Breast epithelium (tissue), 3 donors: ENCODE measurements around the gene SGCA.

Source experiments
- POLR2A ChIP-seq: fragments of 450-650 bp; IDR thresholded peaks from one replicate; pipeline ENCODE4 v1.6.1; 2016; ENCODE audit warnings: antibody characterized with exemption, mild to moderate bottlenecking, moderate library complexity
- POLR2AphosphoS5 ChIP-seq, 3 donors: sonication (generic); formaldehyde crosslinking; IDR thresholded peaks; one replicate each; pipeline ENCODE4 v1.6.1; 2017; ENCODE audit warnings: antibody characterized with exemption in 3 of 3
- TF ChIP-seq, protein P1 (sequence below), 3 donors: fragments of 450-650 bp; IDR thresholded peaks; one replicate each; pipeline ENCODE4 v1.5.1; 2016 to 2017; ENCODE audit warnings: antibody characterized with exemption in 3 of 3, mild to moderate bottlenecking in 3 of 3, moderate library complexity in 3 of 3

DNA sequence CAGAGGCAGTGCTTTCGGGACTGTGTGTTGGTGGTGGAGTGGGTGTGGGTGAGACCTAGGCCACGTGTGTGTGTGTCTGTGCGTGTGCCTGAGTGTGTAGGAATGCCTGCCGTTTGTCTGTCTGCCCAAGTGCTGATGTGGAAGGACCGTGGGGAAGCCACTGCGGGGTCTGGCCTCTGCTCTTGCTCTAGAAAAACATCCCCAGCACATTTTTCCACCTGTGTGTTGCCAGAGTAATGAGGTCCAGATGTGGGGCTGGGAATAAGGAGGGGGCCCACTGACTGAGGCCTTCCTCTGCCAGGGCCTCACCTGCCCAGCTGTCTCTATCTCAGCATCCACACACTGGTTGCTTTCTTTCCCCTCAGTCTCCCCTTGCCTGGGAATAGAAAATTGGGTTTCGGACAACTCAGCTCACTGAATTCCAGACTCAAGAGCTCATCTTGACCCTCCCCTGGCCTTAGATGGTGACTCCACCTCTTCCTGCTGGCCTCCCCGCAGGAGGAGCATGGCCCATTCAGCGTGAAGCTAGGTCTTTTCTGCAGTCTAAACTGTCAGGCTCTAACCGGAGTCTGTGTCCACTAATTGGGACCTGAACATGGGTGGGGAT lies 7.6 kb downstream of the SGCA start:
- no peak for TF ChIP-seq POLR2AphosphoS5 (IDR thresholded peaks at IDR 0.05)
- TF ChIP-seq POLR2A, result no peak
- TF ChIP-seq, protein P1, sequence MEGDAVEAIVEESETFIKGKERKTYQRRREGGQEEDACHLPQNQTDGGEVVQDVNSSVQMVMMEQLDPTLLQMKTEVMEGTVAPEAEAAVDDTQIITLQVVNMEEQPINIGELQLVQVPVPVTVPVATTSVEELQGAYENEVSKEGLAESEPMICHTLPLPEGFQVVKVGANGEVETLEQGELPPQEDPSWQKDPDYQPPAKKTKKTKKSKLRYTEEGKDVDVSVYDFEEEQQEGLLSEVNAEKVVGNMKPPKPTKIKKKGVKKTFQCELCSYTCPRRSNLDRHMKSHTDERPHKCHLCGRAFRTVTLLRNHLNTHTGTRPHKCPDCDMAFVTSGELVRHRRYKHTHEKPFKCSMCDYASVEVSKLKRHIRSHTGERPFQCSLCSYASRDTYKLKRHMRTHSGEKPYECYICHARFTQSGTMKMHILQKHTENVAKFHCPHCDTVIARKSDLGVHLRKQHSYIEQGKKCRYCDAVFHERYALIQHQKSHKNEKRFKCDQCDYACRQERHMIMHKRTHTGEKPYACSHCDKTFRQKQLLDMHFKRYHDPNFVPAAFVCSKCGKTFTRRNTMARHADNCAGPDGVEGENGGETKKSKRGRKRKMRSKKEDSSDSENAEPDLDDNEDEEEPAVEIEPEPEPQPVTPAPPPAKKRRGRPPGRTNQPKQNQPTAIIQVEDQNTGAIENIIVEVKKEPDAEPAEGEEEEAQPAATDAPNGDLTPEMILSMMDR (IDR thresholded peaks at IDR 0.05), result no peak
